Activated CD4-positive, CD25-positive, alpha-beta regulatory T cell treated with anti-CD3 and anti-CD28 coated beads, Interleukin-2, amount 50 U/mL, for 24 hours (primary cell): Measurements from ENCODE around the gene CPNE1.

Experiments used
- ATAC-seq, 2 donors: fragments of 150-1000 bp; cut with Tn5 transposase; one replicate each; pipeline ENCODE4 v1.10.0; 2021; ENCODE audit warnings: mild to moderate bottlenecking in 1 of 2, moderate library complexity in 1 of 2

The CPNE1 gene

DNA sequence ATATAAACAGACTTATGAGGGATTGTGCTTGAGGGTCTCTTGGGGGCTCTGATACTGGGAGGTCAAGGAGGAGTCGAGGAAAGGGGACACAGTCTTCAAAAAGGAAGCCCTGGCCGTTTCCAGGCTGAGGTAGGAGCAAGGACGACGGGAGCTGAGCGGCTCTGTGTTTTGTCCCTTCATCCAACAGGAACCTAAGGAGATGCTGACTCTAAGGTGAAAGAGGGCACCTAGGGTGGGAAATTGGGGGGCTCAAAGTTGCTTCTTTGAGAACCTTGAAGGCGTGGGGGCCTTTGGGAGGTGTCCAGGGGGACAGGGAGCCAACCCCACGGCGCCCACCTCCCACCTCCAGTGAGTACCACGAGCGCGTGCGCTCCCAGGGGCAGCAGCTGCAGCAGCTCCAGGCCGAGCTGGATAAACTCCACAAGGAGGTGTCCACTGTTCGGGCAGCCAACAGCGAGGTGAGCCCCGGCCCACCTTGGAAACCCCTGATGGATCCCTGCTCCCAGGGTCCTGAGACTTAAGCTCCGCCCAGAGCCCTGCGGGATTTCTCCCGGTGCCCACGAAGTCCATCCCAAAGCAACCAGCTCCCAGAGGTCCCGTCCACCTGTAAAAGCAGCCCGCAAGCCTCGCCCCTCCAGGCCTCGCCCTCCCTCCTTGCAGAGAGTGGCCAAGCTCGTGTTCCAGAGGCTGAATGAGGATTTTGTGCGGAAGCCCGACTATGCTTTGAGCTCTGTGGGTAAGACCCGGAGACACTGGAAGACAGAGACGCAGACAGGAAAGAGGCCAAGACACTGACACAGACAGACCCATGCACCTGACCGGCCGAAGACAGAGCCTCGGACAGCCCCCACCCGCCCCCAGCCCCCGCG is 46.2 kb downstream of the CPNE1 start:
- no peak for ATAC-seq

DNA sequence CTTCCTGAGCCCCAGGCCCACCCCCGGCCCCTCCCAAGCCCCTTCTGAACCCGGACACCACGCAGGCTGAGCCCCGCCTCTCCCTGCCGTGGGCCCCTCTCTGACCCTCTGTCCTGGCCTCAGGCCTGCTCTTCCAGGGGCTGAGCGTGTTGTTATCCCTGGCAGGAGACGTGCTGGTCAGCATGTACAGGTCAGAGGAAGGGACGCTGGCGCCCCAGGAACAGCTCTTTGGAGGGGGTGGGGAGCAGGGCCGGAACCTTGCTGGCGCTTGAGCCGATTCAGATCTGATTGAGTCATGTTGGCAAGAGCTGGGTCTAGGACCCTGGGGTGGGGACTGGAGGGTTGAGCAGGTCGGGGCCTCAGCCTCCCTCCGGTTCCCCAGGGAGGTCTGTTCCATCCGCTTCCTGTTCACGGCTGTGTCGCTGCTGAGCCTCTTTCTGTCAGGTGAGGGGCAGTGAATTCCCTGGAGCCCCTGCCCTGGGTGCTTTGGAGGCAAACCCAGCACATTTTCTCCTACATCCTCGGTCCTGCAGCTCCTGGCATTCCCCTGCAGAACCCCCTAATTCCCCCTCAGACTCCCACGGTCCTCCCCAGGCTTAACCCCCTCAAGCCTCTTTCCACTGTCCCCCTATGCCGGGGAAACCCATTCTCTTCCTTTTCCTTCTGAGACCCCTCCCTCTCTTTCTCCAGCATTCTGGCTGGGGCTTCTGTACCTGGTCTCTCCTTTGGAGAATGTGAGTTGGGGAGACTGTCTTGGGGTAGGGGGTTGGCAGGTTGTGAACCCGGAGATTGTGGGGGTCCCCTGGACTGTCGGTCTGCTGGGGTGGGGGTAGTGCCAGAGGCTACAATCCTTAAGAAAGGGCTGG is 47.1 kb downstream of the CPNE1 start:
- ATAC-seq: no peak

DNA sequence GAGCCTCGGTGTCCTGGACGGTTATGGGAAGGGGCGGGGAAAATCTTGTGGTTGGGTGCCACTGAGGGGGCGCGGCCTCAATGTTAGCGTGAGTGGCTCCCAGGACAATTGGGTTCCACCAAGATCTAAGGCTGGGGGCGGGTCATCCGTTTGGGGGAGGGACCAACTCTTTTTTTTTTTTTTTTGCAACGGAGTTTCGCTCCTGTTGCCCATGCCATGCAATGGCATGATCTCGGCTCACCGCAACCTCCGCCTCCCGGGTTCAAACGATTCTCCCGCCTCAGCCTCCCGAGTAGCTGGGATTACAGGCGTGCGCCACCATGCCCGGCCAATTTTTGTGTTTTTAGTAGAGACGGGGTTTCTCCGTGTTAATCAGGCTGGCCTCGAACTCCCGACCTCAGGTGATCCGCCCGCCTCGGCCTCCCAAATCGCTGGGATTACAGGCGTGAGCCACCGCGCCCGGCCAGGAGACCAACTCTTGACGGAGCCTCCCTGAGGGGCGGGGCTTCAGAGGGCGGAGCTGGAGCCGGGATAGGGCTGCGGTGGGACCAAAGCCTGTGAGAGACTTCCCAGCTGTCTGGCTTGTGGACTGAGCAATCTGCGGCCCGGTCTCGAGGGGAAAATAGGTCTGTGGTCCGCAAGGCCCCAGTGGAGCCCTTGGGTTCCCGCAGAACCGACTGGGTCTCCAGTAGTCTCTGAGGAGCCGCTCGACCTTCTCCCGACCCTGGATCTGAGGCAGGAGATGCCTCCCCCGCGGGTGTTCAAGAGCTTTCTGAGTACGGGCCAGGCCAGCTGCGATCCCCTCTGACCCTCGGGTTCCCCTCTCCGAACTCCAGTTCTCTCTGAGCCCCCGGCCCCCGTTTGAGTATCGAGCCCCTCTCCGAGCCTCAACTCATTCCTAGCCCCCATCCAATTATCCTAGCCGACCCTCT is 48.0 kb downstream of the CPNE1 start:
- ATAC-seq: no peak

DNA sequence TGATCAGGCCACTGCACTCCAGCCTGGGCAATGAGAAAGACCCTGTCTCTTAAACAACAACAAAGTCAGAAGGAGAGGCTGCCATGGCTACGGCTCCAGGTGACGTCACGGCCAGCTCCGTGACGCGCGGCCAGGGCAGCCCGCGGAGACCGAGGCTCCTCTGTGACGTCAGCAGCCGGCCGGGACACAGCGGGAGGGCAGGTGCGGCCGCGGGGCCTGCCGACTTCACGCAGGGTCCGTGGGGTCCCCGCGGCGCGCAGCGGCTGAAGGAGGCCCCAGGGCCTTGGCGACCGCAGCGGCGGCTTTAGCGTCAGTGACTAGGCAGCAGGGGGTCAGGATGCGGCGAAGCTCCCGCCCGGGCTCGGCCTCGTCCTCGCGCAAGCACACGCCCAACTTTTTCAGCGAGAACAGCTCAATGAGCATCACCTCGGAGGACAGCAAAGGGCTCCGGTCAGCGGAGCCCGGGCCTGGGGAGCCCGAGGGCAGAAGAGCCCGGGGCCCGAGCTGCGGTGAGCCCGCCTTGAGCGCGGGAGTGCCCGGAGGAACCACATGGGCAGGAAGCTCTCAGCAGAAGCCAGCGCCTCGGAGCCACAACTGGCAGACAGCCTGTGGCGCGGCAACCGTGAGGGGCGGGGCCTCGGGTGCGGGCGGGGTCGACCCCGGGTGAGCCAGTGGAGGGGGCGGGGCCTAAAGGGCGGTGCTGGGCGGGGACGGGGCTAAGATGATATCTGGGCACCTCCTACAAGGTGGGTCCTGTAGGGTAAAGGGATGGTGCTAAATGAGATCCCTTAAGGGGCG is 48.8 kb downstream of the CPNE1 start, which contains the start of gene SPAG4:
SPAG4 (plus strand) TSS at position 163 of the 798 bp plus-strand sequence; CDS start at position 338, 175 bp downstream.
- peak; percentile 84 to 88 for ATAC-seq

DNA sequence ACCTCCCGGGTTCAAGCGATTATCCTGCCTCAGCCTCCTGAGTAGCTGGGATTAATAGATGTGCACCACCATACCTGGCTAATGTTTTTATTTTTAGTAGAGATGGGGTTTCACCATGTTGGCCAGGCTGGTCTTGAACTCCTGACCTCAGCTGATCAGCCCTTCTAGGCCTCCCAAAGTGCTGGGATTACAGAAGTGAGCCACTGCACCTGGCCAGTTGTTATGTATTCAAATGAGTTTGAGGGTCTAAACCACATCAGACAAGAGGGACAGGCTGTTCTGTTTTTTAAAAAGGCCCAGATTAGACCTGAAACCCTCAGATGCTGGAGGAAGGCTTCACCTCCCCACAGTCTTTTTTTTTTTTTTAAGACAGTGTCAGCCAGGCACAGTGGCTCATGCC is 53.2 kb downstream of the CPNE1 start:
- no peak for ATAC-seq

DNA sequence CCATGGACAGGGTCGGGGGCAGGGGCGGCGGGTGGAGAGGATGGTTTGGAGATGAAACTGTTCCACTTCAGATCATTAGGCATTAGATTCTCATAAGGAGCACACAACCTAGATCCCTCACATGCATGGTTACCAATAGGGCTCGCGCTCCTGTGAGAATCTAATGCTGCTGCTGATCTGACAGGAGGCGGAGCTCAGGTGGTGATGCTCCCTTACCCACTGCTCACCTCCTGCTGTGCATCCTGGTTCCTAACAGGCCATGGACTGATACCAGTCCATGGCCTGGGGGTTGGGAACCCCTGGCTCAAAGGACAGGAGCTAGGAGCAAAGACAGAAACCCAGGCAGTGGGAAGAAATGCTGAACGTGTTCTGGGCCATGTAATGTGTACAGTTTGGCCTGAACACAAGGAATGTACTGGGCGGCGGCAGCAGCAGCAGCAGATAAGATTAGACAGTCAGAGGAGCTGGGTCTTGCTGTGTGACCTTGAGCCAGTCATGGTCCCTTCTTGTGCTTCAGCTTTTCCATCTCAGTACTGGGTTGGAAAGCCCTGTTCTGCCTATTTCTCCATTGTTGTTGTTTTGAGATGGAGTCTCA is 53.8 kb downstream of the CPNE1 start:
- no peak for ATAC-seq

DNA sequence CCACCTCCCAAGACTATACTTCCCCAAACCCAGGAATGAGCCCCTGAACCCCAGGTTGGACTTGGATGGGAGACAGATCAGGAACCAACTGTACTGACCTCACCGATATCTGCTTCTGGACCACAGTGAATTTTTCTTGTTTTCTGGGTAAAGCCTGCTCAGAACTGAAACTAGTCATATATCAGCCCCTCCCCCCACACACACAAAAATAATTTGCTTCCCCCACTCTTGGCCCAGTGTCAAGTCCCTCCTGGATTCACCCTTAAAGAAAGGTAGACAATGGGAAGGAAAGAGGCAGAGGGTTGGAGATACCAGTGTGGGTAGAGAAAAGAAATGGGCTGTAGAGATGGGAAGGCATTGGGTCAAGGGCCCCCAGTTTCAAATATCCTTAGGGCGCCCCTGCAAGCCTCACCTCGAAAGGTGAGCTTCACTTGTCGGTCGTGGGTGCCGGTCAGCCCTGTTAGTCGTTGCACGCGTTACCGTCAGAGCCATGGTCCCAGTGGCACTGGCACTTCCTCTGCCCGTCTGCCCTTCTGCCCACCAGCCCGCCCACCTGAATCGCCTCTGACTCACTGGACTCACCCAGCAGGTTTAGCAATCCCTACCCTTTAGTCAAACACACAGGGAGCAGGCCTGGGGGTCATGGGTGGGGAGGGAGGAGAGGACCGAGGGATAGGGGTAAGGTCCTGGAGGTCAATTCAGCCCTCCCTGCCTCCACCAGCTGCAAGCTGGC is 57.5 kb downstream of the CPNE1 start:
- no peak for ATAC-seq

DNA sequence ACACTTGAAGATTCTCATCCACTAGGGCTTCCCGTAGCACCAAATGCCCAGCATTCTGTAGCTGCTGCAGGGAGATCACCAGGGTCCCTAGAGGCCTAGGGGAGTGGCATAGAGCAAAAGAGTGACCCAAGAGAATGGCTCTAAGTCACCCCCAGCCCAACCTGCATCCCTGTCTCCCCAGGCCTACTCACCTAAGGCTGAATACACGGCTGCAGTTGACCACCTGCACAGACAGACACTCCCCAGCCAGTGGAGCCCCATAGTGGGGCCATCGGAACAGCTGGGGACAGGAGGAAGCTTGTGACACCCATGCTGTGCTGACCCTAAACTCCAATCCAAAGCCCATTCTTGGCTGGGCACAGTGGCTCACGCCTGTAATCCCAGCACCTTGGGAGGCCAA is 58.6 kb downstream of the CPNE1 start:
- no peak for ATAC-seq

DNA sequence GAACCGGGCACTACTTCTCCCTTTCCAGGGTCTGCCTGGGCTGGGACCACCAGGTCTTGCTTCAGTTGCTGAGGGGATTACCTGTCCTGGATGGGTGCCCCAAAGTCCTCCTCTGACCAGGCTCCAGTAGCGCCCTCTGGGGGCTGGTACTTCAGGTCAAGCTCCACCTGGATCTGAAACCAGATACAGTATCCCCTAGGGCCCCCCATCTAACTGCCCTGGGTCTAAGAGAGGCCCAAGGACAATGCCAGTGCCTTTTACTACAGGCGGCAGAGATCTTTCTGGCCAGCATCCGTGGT is 60.3 kb downstream of the CPNE1 start:
- no peak for ATAC-seq

DNA sequence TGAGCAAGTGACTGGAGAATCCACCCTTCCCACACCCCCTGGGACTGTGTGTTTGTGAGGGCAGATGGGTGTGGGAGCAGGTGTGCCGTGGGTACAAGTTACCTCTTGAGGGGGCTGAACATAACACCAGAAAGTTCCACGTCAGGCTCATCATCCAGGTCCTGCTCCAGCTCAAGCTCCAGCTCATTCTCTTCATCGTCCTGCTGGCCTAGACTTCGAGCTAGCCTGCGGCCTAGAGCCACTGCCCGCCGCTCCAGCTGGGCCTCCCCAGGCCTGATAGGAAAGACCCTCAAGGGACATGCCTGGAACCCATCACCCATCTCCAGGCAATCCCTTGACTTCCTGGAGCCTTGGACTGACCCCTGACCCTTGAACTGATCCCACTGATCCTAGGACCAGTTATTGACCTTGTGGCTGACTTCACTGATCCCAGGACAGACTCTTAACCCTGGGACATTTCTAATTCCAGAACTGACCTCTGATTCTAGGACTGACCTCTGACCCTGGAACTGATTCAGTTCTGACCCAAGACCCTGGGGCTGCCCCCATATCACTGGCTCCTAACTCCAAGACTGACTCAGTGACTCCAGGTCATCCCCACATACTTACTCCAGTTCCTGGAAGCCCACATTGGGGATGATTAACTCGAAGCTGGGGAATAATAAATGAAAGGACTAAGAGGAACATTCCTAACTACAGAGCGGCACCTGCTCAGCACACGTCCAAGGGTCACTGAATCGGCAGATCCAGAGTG is 60.8 kb downstream of the CPNE1 start:
- ATAC-seq: no peak

DNA sequence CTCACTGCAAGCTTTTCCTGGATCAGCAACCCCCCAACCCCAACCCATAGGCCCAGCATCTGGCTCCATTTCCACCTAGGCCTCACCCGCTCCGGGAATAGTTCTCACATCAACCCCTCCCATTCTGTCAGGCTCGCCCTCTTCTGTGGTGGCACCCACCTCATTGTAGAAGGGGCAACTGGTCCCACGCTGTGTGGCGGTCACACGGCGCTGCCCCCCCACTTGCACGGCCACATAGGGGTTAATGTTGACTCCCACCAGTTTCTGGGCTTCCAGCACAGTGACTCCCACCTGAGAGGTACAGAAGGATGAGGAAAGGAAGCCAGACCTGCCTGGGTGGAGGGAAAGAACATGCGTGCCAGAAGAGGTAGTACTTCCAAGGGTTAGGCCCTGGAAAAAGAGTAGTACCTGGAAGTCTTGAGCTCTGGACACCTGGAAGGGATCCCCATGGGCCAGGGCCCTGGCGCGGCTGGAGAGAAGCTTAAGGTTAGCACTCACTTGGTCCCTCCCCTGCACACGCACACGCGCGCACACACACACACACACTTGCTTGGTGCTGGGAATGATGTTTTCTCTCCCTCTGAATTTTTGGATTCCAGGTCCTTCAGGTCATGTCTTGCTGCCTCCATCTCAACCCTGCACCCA is 61.7 kb downstream of the CPNE1 start:
- no peak for ATAC-seq

DNA sequence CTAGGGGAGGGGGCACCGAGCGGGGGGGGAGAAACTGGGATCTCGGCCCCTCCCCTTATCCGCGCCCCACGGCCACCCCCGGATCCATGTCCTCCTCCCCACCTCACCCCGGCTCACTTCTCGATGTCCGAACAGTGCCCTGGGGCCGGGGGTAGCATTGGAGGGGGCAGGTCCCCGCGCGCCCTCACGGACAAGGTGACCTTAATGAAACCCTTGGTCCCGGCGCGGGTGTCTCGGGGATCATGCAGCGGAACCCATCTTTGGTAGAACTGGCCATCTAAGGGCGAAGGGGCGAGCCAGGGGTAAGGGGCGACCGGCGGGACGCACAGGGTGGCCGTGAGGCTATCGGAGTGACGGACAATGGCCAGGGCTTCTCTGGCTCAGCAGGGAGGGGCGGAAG is 62.7 kb downstream of the CPNE1 start:
- ATAC-seq: no peak

DNA sequence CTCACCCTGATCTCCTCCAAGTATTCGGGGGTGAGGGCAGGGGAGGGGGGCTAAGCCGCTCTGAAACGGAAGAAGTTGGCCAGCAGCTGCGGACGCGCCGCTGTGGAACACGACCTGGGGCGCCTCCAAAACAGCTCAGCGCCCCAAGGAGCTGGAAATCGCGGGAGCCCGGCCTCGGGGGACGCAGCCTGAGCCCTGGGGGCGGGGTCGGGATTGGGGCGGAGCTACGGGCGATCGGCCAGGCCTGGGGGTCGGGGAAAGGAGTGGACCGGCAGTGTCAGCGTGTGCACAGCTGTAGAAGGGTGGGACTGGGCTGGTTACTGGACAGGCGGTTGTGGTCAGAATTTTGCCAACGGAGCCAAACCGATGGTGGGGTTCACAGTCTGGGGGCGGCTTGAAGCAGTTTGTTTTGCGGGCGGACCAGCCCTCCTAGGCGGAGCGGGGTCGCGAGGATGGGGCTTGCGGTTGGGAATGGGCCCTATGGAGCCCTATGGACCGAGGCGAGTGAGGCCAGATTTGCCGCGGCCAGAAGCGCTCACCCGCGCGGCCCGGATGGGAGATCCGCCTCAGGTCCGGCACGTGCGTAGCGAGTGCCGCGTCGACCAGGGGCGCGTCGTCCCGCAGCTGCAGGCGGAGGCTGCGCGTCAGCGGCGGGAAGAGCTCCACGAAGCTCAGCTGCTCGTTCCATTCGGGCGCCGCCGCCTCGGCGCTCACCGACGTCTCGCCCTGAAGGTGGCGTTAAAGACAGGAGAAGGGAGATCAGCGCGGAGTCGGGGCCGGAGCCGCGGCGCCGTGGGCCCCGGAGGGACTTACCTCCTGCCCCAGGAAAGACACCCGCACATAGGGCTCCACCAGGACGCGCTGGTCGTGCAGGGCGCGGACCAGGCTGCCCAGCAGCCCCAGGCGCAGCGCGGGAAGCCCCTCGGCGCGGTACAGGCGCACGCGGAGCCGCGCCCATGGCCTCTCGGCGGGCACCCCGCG is 63.4 kb downstream of the CPNE1 start:
- ATAC-seq: peak; percentile 89 to 94

DNA sequence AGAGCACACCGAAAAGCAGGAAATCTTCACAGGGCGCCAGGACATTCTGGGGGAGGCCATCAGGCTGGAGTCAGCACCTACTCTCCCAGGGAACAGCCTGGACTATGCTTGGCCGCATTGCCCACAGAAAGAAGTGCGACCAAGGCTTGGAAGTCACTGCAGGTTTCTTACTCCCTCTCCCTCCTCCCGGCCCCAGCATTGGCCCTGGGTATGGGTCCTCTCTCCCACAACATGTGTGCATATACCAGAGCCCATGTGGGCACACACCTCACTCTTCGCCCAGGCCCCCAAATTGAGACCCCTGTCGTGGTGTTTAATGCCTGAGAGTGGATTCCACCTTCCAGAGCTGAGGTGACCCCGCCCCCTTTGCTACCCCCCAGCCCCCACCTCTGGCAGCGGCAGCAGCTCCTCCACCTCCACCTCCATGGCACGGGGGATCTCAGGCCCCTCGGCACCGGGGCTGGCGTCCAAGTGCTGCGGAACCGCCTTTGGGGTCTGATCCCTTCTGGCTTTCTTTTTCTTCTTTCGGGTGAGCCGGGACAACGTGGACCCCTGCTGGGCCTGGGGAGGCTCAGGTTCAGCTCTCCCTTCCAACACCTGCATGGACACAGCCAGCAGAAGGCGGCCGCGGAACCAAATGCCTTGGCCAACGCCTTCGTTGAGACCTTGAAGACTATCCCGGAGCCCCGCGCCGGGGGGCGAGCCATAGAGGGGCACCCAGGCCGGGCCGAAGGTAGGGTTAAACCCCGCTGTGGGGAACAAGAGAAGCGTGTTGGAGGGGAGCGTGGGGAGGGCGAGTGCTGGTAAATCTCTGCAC is 64.3 kb downstream of the CPNE1 start:
- ATAC-seq: no peak

DNA sequence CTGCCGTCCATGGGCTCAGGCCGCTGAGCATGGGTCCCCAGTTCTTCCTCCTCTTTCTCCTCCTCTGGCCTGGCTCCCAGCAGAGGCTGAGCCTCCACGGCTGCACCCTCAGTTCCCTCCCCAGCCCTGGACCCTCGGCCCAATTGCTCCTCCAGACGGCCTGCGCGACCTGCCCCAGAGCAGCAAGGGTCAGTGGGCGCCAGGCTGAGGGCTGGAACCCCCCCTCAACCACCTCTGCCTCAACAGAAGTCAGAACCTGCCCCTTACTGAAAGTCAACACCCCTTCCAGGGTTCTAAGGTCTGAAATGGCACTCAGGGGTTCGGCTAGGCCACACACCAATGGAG is 65.0 kb downstream of the CPNE1 start:
- ATAC-seq: no peak

DNA sequence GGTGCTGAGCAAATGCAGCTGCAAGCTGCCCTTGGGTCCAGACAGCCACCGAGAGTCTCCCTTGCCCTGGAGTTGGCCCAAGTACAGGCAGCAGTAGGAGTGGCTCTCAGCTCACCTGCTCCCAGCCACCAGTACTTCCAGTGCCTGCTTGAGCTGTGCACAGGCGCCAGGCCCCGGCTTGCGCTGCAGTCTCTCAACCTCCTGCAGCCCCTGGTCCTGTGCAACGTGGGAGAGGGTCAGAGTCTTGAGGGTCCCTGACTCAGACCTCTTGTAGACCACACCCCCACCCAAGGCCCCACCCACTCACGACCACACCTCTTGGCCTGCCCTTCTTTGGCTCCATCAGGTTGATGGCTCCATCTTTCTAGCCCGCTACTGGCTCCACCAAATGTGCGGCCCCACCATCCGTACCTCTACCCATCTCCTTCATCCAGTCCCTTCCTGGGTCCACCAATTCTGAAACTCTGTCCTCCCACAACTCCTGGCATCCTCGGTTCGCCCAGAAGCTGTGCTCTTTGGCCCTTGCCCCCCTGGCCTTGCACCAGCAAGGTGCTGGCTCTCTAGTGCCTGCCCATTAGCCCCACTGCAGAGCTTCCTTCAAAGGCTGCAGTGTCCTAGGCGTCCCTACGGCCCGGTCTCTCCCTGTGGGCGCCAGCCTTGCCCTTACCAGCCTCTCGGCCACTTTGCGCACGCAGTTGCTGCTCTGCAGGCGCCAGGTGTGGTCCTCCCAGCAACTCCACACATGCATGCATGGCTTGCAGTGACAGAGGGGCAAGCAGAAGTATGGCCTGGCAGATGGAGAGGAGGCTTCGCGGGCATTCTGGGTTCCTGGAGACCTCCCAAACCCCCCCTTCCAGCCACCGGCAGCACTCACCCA is 65.6 kb downstream of the CPNE1 start:
- no peak for ATAC-seq
